Measurements from ENCODE around the gene PGBD4.

DNA sequence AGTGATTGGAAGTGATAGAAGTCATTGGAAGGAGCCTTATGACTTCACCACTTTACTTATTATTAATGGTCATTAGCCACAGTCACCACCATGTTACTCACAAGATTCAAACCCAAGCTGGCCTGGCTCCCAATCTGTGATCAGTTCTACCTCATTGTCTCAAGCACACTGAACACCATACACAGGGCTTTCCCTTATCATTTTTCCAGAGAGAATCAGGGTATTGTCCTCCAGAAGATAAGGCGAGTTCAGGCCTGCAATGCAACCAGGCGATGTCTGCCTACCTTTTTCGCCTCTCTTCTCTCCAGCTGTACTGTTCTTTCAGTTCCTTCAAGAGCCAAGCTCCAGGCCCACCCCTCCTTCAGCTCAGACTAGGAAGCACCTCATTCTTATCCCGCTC is 25.1 kb upstream of the PGBD4 start:
- TF ChIP-seq CTCF (IDR thresholded peaks at IDR 0.05) (no peak), POLR2A (IDR thresholded peaks at IDR 0.05) (no peak)
